GM18505 (cell line): ENCODE measurements around the gene SERTAD1.
"Not testable (repeated sequence)": the region's sequence is repeated elsewhere in the genome, so short reads cannot be mapped to it uniquely, and the experiment has no call there.

Experiments used
- ATAC-seq: cut with Tn5 transposase; IDR thresholded peaks from one replicate; pipeline ENCODE4 v1.9.1; 2021; ENCODE audit not compliant: unreplicated experiment
- POLR2A ChIP-seq: IDR thresholded peaks from 4 replicates; pipeline ENCODE4 v1.6.1; 2011; ENCODE audit warnings: borderline replicate concordance; ENCODE audit not compliant: insufficient read depth, insufficient read length; ENCODE audit errors: extremely low read depth

The SERTAD1 gene

GRCh38 chr19:40461669-40462221 is 36.0 kb upstream of the SERTAD1 start:
- ATAC-seq = no peak
- TF ChIP-seq POLR2A = no peak

- ATAC-seq = no peak
- no peak for TF ChIP-seq POLR2A
These were observed 34.4 kb upstream of the SERTAD1 start for GRCh38 chr19:40460185-40460584.

GRCh38 chr19:40458597-40458974 is 32.8 kb upstream of the SERTAD1 start:
- TF ChIP-seq POLR2A = no peak
- no peak for ATAC-seq

GRCh38 chr19:40457953-40458596 is 32.3 kb upstream of the SERTAD1 start:
- no peak for ATAC-seq
- TF ChIP-seq POLR2A = no peak

GRCh38 chr19:40457048-40457447 is 31.3 kb upstream of the SERTAD1 start:
- no peak for TF ChIP-seq POLR2A
- no peak for ATAC-seq

GRCh38 chr19:40453943-40454342 is 28.2 kb upstream of the SERTAD1 start:
- not testable (repeated sequence) for ATAC-seq

- no peak for ATAC-seq
- no peak for TF ChIP-seq POLR2A
These were observed 27.5 kb upstream of the SERTAD1 start for GRCh38 chr19:40453151-40453735.

GRCh38 chr19:40452016-40452415 is 26.2 kb upstream of the SERTAD1 start:
- no peak for TF ChIP-seq POLR2A
- ATAC-seq = no peak

- ATAC-seq = no peak
- TF ChIP-seq POLR2A = no peak
These were observed 24.9 kb upstream of the SERTAD1 start for GRCh38 chr19:40450664-40451063.

GRCh38 chr19:40449506-40449905 is 23.7 kb upstream of the SERTAD1 start:
- no peak for ATAC-seq
- TF ChIP-seq POLR2A = no peak

GRCh38 chr19:40446263-40446784 is 20.5 kb upstream of the SERTAD1 start:
- ATAC-seq = no peak
- no peak for TF ChIP-seq POLR2A

- ATAC-seq = no peak
- TF ChIP-seq POLR2A = no peak
These were observed 20.0 kb upstream of the SERTAD1 start for GRCh38 chr19:40445780-40446262.

- no peak for ATAC-seq
- TF ChIP-seq POLR2A = no peak
These were observed 19.1 kb upstream of the SERTAD1 start for GRCh38 chr19:40444825-40445312.
